ENCODE results near the gene PPM1E.
"Not testable (repeated sequence)": the region's sequence is repeated elsewhere in the genome, so short reads cannot be mapped to it uniquely, and the experiment has no call there.

The PPM1E gene

DNA sequence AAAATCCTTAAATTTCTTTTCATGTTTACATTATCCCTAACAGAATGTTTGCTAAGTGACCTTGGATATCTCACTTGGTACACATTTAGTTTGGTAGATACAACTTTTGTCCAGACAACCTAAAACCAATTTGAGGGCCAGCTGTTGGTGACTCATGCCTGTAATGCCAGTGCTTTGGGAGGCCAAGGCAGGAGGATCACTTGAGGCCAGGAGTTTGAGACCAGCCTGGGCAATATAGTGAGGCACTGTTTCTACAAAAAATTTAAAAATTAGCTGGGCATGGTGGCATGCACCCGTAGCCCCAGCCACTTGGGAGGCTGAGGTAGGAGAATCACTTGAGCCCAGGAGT lies 202.0 kb downstream of the PPM1E start:
- not testable (repeated sequence) for DNase-seq

GRCh38 chr17:58960068-58960467 lies 204.4 kb downstream of the PPM1E start:
- DNase-seq, result peak; percentile 69

DNA sequence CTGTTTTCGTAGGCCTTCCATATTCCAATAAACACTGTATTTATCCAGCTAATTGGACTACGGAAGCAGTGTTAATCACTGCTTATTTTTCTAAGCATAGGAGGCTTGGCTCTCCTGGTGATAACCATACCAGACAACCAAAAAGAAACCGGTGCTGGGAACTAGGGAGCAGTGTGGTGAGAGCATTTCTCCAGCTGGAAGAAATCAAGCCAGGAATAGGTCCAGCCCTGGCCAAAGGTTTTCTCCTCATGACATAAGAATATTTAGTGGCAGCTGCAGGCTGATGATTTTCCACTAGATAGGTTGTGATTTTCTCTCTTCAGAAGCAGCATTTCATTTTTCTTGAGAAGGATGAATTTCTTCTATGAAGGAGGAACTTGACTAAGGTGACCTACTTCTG lies 209.6 kb downstream of the PPM1E start:
- DNase-seq, result no peak

- DNase-seq, result no peak
Observed at GRCh38 chr17:58966208-58966607, 210.6 kb downstream of the PPM1E start.

DNA sequence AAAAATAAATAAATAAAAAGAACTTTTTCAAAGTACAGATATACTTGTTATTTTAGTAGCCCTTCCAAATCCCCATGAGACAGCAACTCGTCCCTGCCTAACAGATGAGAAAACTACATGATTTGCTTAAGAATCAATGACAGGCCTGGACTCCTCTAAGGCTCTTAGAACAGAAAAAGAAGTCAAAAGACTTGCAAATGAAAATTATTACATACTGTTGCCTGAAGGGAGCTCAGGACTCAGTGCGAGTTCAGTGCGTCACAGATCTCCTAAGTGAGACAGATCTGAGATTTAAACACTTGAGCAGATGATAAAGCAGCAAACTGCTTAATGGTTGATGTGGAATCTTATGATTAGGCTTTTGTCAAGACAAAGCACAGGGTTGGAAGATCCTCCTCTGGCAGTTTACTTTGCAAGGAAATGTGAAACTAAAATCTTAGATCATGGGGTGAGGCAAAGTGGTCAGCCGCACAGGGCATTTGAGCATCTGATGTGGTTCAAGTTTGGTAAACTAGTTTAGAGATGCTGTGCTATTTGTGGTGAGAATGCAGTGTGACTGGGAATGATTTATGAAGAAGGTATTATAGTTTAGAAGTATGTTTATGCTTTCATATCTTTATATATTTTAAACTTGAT lies 212.9 kb downstream of the PPM1E start:
- no peak for DNase-seq

GRCh38 chr17:58969156-58969555 lies 213.5 kb downstream of the PPM1E start:
- no peak for DNase-seq

GRCh38 chr17:58969612-58970011 lies 214.0 kb downstream of the PPM1E start:
- no peak for DNase-seq

GRCh38 chr17:58970609-58971450 lies 215.2 kb downstream of the PPM1E start:
- DNase-seq, result no peak

GRCh38 chr17:58974354-58974753 lies 218.7 kb downstream of the PPM1E start:
- DNase-seq, result no peak

GRCh38 chr17:58976541-58976940 lies 220.9 kb downstream of the PPM1E start:
- no peak for DNase-seq

GRCh38 chr17:58980706-58981481 lies 225.2 kb downstream of the PPM1E start:
- no peak for DNase-seq

GRCh38 chr17:58982626-58983025 lies 227.0 kb downstream of the PPM1E start:
- no peak for DNase-seq

- no peak for DNase-seq
Observed at GRCh38 chr17:58985367-58985766, 229.7 kb downstream of the PPM1E start.

DNA sequence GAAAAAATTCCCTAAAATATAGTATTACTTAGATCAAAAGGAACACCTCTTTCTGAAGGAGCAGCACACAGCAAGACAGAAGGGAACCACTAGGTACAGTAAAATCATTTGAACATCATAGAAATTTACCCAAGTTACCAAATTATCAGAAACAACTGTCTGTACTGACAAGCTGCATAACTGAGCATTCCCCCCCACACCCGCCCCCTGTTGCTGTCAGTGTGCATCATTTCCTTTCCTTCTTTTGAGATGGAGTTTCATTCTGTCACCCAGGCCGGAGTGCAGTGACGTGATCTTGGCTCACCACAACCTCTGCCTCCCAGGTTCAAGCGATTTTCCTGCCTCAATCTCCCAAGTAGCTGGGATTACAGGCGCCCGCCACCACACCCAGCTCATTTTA lies 230.3 kb downstream of the PPM1E start:
- DNase-seq, result no peak

GRCh38 chr17:58989629-58990028 lies 234.0 kb downstream of the PPM1E start:
- no peak for DNase-seq

DNA sequence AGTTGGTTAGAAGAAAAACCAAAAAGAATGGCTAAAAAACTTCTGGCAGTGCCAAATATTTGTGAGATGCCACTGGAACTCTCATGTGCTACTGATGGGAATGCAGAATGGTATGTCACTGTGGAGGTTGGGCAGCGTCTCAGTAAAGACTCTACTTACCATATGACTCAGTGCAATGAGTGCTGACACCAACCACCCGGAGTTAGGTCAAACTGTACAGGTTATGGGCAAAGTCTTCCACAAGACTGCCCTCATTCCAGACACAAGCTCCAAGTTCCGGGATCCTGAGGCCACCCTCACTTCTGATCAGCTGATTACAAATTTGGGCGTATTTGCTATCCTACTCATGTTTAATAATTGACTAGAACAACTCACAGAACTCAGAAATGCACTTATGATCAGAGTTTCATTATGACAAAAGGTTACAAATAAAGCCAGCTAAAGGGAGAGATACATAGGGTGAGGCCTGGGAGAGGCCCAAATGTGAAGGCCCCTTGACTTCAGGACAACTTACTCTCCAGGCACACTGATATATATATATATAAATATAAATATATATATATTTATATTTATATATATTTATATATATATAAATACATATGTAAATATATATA lies 236.2 kb downstream of the PPM1E start:
- no peak for DNase-seq

- DNase-seq, result no peak
Observed at GRCh38 chr17:58993311-58993710, 237.7 kb downstream of the PPM1E start.

DNA sequence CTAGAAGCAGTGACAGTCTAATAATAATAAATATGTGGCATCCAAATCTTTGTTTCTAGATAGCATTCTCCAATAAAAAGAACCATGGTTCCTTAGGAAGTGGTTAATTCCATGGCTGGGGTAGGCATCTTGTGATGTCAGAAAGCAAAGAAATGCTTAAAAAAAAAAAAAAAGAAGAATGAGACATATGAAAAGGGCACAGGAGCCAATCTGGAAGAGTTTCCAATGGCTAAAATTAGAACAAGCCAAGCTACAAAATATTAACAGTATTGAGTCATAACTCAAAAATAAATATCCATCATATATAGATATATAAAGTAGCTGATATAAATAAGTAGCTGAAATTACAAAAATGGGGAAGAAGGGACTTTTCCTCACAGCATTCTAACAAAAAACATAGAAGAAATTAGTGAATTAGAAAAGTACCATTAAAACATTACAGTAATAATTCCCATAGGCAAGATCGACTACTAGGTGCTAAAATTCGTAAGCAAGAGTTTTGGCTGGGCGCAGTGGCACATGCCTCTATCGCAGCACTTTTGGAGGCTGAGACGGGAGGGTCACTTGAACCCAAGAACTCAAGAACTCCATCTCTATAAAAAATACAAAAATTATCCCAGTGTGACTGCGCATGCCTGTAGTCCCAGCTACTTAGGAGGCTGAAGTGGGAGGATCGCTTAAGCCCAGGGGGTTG lies 239.7 kb downstream of the PPM1E start:
- DNase-seq, result no peak

GRCh38 chr17:58996968-58997367 lies 241.3 kb downstream of the PPM1E start:
- no peak for DNase-seq

DNA sequence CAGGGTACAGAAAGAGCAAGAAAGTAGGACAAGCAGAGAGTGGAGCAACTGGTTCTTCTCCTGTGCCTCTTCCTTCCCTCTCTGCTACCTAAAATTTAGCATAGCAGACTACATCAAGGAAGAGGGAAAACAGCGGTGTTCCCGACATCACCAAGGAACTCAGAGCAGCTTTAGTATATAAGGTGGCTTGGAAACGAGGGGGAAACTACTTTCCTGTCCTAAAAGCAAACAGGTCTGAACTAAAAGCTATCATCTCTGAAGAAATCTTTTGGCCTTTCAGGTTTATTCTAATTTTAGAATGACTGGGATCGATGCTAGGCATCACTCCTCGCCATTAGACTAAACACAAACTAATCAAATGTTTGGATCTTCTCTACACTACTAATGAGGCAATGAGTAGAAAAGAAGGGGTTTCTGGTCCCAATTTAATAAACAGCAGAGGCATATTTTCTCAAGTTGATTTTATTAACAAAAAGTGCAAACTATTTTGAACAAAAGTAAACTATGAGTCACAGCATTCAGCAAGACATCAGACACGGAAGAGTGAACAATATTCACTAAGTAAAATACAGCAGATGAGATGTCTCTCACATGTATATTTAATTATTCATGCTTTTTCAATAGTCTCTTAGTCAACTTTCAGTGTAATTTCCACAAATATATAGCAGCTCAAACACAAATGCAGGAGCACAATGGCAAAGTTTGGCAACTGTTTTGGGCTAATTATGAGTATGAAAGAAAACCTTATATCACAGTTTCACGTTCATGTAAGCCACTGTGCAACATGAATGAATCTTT lies 242.3 kb downstream of the PPM1E start:
- DNase-seq, result no peak

DNA sequence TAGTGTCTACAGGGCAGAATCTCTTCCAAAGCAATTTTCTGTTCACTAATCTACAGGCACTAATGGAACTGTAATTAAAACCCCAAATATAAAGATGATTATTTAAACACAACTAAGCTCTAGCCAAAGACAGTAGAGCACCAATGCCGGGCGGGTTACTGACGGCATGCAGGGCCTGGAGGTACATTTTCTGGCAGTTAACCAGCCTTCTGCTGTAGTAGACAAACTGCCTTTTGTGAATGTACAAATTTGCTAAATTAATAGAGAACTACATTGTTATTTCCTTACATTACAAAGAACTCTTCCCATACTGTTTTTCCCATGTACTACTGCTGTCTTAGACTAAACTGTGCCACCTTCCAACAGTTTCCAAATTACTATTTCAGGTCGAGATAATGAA lies 243.2 kb downstream of the PPM1E start:
- no peak for DNase-seq

- DNase-seq, result no peak
Observed at GRCh38 chr17:58999500-58999899, 243.8 kb downstream of the PPM1E start.

Data from RPMI8226 (cell line).